GM06990 (cell line): ENCODE data around the gene NTMT1.

Experiments
- DNase-seq: peaks from one replicate; pipeline ENCODE4 v3.0.0-alpha.2; 2011; ENCODE audit not compliant: insufficient read length; ENCODE audit errors: extremely low read depth
- H3K27me3 ChIP-seq: replicated peaks from 2 replicates; pipeline ENCODE4 v1.6.0; 2011; ENCODE audit warnings: low read length; ENCODE audit not compliant: control insufficient read depth, insufficient read depth
- H3K36me3 ChIP-seq: 2 replicates; pipeline ENCODE4 v1.5.1; 2011; ENCODE audit warnings: low read length; ENCODE audit not compliant: control insufficient read depth, insufficient read depth
- H3K4me3 ChIP-seq: replicated peaks from 2 replicates; pipeline ENCODE4 v1.5.1; 2011; ENCODE audit warnings: low read depth, mild to moderate bottlenecking, control low read depth, low read length
- TF ChIP-seq, protein P1 (sequence below): IDR thresholded peaks from 2 replicates; pipeline ENCODE4 v1.5.1; 2011; ENCODE audit warnings: low read length, control low read depth, mild to moderate bottlenecking, inconsistent platforms; ENCODE audit not compliant: insufficient read depth, poor library complexity, severe bottlenecking

The NTMT1 gene

DNA sequence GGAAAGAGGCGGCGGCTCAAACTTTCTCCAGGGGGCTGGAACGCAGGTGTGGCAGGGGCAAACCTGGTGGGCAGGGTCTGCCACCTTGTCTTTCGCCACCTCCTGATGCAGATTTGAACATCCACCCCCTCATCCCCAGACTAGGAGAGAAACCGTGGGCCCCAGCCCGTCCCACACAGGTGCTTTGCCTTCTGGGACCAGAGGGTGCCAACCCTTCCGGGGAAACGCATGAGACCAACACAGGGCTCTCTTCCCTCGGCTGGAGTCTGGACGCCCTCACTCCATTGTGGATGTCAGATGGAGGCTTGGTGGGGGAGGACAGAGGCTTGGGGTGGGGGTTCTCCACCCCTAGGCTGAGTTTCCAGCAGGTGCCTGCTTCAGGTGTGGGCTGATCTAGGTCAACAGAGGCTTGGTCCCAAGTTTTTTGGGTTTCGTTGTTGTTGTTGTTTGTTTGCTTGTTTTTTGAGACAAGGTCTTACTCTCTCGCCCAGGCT, 14.6 kb upstream of the NTMT1 start:
- no peaks in the 10 kb centered on the region; the same call in 1 of the 2 replicates for H3K27me3 ChIP-seq
- H3K4me3 ChIP-seq: no peak overlapping the region
- TF ChIP-seq, protein P1, sequence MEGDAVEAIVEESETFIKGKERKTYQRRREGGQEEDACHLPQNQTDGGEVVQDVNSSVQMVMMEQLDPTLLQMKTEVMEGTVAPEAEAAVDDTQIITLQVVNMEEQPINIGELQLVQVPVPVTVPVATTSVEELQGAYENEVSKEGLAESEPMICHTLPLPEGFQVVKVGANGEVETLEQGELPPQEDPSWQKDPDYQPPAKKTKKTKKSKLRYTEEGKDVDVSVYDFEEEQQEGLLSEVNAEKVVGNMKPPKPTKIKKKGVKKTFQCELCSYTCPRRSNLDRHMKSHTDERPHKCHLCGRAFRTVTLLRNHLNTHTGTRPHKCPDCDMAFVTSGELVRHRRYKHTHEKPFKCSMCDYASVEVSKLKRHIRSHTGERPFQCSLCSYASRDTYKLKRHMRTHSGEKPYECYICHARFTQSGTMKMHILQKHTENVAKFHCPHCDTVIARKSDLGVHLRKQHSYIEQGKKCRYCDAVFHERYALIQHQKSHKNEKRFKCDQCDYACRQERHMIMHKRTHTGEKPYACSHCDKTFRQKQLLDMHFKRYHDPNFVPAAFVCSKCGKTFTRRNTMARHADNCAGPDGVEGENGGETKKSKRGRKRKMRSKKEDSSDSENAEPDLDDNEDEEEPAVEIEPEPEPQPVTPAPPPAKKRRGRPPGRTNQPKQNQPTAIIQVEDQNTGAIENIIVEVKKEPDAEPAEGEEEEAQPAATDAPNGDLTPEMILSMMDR: no peak
- no peaks in the 10 kb centered on the region for H3K36me3 ChIP-seq
- no peak for DNase-seq

DNA sequence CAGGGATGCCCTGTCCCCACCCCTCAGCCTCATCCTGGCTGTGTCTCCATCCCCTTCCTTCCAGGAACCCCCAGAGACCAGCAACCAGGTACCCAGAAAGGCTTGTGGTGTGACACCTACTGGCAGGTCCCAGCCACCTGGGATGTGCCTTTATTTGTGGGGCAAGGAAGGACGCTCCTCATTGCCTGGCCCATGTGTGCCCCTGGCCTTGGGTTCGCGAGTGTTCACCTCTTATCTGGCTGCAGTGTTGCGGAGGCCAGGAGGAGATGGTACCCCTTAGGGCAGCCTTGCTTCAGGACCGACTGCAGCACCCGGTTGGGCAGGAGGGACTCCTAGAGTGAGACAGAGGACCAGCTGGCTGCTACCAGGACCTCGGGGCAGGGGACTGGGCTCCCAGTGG, 13.8 kb upstream of the NTMT1 start:
- Histone ChIP-seq H3K27me3 (no peaks in the 10 kb centered on the region; the same call in 1 of the 2 replicates), H3K36me3 (no peaks in the 10 kb centered on the region), H3K4me3 (no peak overlapping the region)
- no peak for DNase-seq
- TF ChIP-seq, protein P1: peak; percentile 22

DNA sequence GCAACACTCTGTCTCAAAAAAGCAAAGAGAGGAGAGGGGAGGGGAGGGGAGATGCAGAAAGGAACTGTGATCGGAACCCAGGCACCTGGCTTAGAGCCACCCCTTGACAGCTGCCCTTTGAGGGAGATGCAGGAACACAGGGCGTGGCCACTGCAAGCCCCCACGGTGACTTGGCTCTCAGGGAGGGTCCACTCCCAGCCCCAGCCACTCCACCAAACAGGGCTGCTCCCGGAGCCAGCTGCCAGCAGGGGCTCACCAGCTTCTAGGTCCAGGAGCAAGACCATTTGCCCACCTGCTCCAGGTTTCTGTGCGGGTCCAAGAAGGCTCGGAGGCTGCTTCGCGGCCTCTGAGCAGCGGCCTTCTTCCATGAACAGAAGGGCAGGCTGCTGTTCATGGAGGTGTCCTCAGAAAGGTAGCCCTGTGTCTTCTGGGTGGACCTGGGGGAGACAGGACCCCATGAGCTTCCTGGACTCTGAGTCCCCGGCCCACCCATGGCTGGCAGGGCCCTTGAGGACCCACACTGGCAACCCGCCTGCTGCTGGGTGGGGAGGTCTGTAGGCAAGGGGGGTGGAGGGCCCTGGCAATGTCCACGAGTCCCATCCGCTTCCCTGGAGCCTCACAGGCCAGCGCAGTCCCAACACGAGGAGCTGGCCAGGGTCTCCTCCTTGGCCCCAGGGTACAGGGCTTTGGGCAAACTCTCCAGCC, 13.0 kb upstream of the NTMT1 start:
- TF ChIP-seq, protein P1: no peak
- no peaks in the 10 kb centered on the region for H3K36me3 ChIP-seq
- H3K4me3 ChIP-seq: no peak overlapping the region
- H3K27me3 ChIP-seq: no peaks in the 10 kb centered on the region; the same call in 1 of the 2 replicates
- DNase-seq: no peak

DNA sequence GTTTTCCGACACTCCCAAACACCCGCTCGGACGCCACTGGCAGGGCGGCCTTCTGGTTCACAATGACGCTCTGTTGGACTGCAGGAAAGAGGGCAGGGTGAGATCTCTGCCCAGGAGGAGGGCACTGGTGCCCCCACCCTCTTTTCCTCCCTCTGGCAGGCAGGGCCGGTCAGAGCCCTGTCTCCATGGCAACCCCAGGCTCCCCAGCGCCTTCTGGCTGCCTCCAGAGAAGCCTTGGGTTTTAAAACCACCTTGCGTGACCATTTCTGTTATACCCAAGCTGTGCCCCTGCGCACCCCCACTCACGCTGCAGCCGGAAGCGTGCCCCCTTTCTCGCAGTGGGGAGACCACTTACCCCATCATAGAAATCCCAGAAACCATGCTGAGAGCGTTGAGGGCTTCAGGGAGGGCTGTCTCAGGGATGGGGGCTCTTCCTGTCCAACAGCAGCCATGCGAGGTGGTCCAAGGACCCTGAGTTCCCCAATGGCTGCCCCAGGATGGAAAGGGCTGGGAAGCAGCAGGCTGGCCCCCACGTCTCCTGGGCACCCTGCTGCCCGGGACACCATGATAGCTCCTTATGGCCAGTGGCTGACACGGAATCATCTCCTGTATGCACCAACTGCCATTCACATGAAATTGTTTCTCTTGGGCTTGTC, 12.3 kb upstream of the NTMT1 start:
- Histone ChIP-seq H3K27me3 (no peaks in the 10 kb centered on the region; the same call in 1 of the 2 replicates), H3K4me3 (no peak overlapping the region), H3K36me3 (no peaks in the 10 kb centered on the region)
- DNase-seq: no peak
- TF ChIP-seq, protein P1: no peak

DNA sequence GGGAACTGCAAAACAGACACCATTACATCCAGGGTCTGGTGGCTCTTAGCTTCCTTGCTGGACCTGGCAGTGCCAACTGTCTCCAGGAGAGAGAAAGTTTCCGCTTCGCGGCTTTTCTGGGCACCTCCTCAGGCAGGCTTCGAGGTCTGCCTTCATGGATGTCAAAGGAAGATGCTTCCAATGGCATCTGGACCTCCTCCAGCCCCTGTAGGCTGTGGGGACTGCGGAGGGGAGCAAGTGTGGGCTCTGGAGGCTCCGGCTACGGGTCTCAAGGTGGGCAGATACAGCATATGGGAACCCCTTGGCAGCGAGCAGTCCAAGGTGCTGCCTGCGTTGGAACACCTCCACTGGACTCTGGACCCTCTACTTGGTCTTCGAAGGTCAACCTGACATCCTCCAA, 11.0 kb upstream of the NTMT1 start:
- no peaks in the 10 kb centered on the region for H3K36me3 ChIP-seq
- no peak for DNase-seq

More for the DNA sequence above, 11.0 kb upstream of the NTMT1 start:
- Histone ChIP-seq H3K27me3 (no peaks in the 10 kb centered on the region; the same call in 1 of the 2 replicates), H3K4me3 (no peak overlapping the region)
- TF ChIP-seq, protein P1: no peak
